Right kidney (tissue), 1 donor: ENCODE measurements around the gene CFAP46.
"Not testable (repeated sequence)": the region's sequence is repeated elsewhere in the genome, so short reads cannot be mapped to it uniquely, and the experiment has no call there.

ENCODE experiments used
- DNase-seq: peaks from one replicate; pipeline ENCODE4 v3.0.0-alpha.2; 2016

Gene CFAP46

DNA sequence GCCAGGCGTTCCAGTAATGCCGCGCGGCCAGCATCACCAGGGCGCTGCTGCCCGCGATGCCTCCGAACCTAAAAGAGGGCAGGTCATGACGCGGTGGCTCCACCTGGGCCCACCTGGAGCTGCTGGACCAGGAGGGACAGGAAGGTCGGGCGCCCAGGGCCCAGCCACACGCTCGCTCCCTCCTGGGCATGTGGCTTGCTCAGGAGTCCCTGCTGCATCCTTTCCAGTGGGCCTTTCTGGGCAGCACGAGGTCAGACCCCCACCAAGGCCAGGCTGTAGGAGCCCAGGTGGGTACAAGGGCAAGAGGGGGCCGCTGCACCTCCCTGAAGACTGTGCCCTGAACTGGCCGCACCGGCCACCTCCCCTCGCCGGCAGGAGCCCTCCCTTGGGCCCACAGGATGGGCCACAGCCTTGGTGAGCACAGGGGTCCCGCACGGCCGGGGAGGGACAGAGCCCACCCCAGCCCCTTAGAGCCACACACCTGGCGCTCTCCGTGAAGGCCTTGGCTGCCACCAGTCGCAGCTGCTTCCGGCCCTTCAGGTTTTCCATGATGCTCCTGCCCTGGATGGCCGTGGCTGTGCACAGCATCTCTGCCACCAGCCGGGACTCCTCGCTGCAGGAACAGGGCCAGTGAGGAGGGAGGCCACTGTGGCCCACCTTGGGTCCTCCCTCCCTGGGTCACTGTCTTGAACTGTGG is 43.2 kb downstream of the CFAP46 start:
- no peak for DNase-seq

- no peak for DNase-seq
Measured at GRCh38 chr10:132898391-132899053, 43.8 kb downstream of the CFAP46 start.

DNA sequence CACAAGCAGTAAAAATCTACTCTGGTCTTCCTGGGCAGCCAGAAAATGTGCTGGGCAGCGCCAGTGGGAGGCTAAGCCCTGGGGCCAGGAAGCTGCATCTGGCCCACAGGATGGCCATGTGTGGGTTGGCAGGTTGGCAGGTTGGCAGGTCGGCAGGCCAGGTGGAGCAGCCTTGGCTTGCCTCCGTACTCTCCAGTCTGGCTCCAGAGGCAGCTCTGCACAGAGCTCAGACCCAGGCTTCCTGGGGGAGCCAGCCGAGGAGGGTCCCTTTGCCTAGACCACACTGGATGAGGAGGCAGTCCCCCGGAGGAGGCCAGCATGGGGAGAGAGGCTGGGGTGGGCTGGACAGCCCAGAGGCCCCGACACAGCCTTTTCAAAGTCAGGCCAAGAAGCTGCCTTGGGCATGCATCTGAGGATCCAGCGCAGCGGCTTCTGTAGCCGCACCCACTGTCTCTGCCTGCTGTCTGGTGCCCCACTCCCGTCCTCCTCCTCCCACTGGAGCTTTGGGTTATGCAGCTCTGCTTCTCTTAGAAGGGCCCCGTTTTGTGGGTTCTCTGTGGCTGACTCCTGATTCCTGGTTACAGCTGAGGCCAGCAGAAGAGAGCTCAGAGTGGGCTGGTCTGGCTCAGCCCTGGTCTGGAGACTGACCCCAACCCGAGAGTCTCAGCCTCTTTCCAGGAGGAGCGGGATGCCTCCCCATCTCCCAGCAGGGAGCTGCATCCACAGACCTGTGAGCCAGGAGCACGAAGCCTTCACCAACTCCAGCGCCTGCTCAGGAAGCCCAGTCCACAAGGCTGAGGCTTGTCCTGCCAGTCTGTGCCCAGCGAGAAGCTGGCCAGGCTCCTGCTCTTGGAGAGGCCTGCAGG is 44.6 kb downstream of the CFAP46 start:
- no peak for DNase-seq

DNA sequence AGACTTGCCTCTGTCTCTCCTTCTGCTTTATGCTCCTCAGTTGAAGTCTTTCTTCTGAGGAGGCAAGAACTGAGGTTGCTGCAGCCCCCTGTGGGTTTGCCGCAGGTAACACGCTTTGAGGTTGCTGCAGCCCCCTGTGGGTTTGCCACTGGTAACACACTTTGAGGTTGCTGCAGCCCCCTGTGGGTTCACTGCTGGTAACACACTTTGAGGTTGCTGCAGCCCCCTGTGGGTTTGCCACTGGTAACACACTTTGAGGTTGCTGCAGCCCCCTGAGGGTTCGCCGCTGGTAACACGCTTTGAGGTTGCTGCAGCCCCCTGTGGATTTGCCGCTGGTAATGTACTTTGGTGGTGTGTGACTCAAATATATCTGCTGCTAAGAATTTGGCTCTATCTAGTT is 48.6 kb downstream of the CFAP46 start:
- not testable (repeated sequence) for DNase-seq

- DNase-seq: no peak
Measured at GRCh38 chr10:132893090-132893489, 49.3 kb downstream of the CFAP46 start.

DNA sequence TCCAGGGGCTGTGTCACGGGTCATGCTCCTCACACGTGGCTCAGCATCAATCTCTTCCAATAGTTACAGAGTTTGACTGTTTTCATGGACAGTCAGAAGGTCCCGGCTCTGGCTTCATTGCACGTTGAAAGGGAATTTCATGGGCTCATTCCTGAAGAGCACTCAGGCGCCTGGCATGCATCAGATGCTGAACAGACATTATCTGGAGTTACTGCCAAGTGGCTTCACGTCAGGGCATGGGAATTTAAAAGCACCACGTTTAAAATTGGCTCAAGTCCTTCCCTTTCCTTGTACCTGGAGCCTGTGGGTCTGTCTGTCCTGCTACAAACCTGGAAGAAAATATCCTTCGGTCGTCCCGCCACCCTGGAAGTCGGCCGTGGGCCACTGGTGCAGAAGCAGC is 50.4 kb downstream of the CFAP46 start:
- DNase-seq: no peak

DNA sequence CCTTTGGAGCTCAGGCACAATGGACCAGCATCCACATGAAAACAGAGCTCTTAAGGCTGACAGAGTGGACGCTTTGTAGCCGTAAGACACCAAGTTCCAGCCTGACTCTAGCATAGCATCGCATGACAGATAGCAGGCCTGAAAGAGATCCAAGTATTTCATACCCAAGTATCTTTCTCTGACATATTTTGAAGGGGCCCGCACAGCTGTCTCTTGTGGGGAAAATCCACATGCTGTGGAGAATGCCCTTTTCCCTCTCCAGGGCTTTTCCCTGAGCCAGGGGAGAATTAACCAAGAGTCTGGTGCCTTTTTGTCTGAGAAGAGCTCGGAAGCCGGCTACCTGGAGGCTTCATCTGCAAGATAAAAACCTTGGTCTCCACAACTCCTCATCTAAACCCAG is 51.0 kb downstream of the CFAP46 start:
- DNase-seq: no peak

GRCh38 chr10:132890301-132890700 is 52.1 kb downstream of the CFAP46 start:
- no peak for DNase-seq

DNA sequence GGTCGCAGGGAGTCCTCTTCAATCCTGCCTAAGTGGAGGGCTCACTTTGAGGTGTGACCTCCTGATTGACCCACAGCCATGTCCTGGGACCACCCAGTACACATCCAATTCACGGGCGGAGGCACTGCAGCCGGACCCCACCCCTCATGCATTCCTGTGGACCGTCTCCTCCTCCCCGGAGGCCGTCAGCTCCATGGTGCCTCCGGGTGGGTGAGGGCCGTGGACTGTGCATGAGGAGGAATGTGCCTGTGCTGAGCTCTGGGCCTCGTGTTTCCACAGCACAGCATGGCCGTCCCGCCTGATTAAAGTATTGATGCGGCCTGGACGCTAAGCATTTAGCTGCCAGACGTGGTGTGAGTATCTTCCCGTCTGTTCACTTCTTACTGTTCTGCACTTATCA is 52.8 kb downstream of the CFAP46 start:
- no peak for DNase-seq

DNA sequence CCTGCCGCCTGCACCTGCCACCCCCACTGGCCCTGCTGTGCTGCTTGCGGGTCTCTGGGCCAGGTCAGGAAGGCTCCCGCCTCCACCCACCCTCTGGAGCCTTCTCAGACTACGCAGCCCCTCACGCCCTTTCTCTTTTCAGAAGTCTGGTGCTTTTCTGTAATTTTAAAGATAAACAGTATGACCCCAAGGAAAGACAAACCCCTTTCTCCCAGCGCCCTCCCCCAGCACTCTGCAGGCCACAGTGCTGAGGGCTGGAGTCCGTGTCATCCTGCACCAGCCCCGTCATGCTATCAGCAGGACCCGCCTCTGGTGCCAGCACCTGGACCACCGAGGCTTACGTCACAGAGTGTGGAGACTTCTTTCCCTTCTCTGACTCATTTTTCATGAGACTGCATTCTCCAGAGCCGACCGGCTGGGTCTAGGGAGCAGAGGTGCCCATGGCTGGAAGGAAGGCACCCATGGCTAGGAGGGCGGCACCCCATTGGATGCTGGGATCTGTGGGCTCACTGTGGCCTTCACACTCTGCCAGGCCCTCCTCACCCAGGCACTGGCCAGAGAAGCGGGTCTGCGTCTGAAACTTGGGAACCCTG is 53.4 kb downstream of the CFAP46 start:
- no peak for DNase-seq

DNA sequence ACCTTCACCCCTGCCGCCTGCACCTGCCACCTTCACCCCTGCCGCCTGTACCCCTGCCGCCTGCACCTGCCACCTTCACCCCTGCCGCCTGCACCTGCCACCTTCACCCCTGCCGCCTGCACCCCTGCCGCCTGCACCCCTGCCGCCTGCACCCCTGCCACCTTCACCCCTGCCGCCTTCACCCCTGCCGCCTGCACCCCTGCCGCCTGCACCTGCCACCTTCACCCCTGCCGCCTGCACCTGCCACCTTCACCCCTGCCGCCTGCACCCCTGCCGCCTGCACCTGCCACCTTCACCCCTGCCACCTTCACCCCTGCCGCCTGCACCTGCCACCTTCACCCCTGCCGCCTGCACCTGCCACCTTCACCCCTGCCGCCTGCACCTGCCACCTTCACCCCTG is 53.9 kb downstream of the CFAP46 start:
- not testable (repeated sequence) for DNase-seq

GRCh38 chr10:132886211-132887099 is 55.9 kb downstream of the CFAP46 start:
- DNase-seq: no peak

DNA sequence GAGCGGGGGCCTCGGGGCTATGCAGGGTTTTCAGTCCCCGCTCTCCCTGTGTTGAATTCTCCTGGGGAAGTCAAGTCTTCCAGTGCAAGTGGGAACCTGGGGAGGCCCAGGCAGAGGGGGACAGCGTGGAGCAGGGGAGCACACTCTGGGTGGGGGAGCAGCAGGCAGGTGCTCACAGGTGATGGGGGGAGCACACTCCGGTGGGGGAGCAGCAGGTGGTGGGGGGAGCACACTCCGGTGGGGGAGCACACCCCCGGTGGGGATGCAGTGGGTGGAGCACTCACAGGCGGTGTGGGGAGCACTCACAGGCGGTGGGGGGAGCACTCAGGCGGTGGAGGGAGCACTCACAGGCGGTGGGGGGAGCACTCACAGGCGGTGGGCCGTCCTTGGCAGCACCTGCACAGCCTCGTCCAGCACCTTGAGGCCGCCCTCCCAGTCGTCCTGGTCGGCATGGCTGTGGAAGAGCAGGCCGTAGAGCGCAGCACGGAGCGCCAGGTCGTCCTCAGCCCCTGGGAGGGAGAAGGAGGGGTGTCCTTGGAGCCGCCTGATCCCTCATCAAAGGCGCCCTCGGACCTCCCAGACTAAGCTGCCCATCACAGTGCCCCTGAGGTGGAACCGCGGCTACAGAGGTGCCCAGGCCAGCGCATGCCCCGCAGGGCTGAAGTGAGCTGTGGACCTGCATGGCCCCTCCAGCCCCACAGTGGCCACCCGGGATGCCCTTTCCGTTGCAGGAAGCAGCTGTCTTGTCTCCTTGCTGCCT is 56.7 kb downstream of the CFAP46 start:
- no peak for DNase-seq

DNA sequence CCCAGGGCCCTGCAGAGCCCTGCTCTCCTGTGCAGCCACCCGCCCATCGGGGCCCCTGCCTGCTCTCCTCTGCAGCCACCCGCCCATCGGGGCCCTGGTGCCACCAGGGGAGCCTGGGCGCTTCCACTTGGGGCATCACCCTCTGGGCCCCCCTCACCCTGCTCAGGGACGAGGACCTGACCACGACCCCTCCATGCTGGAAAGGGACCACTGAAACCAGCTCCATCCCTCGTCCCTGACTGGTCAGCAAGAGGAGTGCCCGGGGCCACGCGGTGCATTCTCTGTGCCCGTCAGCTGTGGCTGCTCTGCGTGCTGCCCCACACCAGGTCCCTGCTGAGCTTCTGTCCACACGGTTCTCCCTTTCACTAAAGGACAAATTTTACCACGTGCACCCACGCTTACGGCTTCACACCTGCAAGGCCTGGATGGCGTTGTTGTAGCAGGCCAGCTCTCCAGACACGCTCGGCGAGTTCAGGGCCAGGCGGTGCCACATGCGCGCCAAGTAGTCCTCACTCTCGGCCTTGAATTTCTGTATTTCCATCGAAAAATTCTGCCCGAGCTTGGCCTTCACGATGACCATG is 57.6 kb downstream of the CFAP46 start:
- DNase-seq: no peak

DNA sequence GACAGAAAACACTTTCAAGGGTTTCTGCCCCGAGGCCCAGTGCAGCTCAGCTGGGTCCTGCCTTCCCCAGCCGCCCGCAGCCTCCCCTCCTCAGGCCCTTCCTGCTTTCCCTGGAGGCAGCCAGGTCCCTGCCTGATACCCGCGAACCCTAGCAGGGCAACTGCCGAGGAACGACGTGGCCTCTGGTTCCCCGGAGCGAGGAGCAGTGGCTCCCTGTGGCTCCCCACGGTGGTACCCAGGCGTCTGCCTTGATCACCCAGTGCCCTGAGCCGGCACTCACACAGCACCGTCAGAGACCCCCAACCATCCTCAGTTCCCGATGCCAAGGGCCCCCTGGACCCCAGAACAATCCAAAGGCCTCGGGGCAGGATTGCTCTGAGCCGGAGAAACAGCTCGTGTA is 58.3 kb downstream of the CFAP46 start:
- DNase-seq: no peak

GRCh38 chr10:132883391-132883881 is 58.9 kb downstream of the CFAP46 start:
- DNase-seq: no peak

- no peak for DNase-seq
Measured at GRCh38 chr10:132882069-132882951, 60.1 kb downstream of the CFAP46 start.

- DNase-seq: no peak
Measured at GRCh38 chr10:132881186-132881920, 61.0 kb downstream of the CFAP46 start.
